ENCODE data around the gene FGF9. TPM values are rescaled to one million over a fixed set of nuclear protein-coding genes. Genes with fewer than 3 reads are reported as not detected.

The FGF9 gene
- total RNA-seq, 2 experiments from 2014 or later = 4.7 to 11.4 TPM

DNA sequence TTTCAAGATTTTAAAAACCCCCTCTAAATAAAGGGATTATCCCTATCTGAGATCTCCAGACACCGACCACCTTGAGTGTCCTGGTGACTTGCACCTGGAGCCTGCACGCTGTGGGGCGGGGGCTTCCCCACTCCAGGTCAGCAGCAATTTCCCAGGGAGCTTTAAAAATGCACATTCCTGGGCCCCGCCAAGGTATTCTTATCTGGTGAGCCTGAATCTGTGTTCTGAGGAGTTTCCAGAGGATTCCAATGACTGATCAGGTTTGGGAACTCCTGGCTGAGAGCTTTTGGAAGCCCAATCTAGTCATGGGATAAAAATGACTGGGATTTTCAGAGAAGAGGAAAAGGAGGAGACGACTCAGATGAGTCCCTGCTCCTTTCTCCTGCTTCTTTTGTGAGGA lies 66.1 kb downstream of the FGF9 start:
- no peaks in the 10 kb centered on the region for H3K9me3 ChIP-seq (ENCODE audit: low read length)
- no peaks in the 10 kb centered on the region for H3K4me1 ChIP-seq (ENCODE audit: insufficient read depth, low read length, poor library complexity, severe bottlenecking)
- H3K36me3 ChIP-seq (ENCODE audit: insufficient read depth, low read length) = no peaks in the 10 kb centered on the region
- intact Hi-C loops (cut with micrococcal nuclease; ENCODE audit: unreplicated experiment) = no loop called here
- ChIA-PET POLR2A (no interaction called here), CTCF (ENCODE audit: unreplicated experiment) (no interaction called here)
- H3K79me2 ChIP-seq (ENCODE audit: insufficient read depth, low read depth, low read length) = no peaks in the 10 kb centered on the region
- H3K4me3 ChIP-seq (ENCODE audit: low read depth, low read length, poor library complexity, severe bottlenecking) = no peak overlapping the region
- no peak overlapping the region for H2AFZ ChIP-seq (ENCODE audit: low read length)
- H3K9me2 ChIP-seq (ENCODE audit: insufficient read depth, low read length) = no peaks in the 10 kb centered on the region
- DNase-seq (ENCODE audit: low spot score) = no peak
- TF ChIP-seq, protein P1, sequence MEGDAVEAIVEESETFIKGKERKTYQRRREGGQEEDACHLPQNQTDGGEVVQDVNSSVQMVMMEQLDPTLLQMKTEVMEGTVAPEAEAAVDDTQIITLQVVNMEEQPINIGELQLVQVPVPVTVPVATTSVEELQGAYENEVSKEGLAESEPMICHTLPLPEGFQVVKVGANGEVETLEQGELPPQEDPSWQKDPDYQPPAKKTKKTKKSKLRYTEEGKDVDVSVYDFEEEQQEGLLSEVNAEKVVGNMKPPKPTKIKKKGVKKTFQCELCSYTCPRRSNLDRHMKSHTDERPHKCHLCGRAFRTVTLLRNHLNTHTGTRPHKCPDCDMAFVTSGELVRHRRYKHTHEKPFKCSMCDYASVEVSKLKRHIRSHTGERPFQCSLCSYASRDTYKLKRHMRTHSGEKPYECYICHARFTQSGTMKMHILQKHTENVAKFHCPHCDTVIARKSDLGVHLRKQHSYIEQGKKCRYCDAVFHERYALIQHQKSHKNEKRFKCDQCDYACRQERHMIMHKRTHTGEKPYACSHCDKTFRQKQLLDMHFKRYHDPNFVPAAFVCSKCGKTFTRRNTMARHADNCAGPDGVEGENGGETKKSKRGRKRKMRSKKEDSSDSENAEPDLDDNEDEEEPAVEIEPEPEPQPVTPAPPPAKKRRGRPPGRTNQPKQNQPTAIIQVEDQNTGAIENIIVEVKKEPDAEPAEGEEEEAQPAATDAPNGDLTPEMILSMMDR (conservative IDR thresholded peaks at IDR 0.05; ENCODE audit: low read length) = no peak
- no peak for TF ChIP-seq EZH2phosphoT487 (IDR thresholded peaks at IDR 0.05; ENCODE audit: borderline replicate concordance, low read depth, low read length)
- H3K27ac ChIP-seq (ENCODE audit: low read depth, low read length, poor library complexity, severe bottlenecking) = no peak overlapping the region
- H3K4me2 ChIP-seq (ENCODE audit: low read length) = no peak overlapping the region
- no TSS peak for BruUV-seq (replicated peaks)
- no peaks in the 10 kb centered on the region for H4K20me1 ChIP-seq (ENCODE audit: insufficient read depth, low read length)

DNA sequence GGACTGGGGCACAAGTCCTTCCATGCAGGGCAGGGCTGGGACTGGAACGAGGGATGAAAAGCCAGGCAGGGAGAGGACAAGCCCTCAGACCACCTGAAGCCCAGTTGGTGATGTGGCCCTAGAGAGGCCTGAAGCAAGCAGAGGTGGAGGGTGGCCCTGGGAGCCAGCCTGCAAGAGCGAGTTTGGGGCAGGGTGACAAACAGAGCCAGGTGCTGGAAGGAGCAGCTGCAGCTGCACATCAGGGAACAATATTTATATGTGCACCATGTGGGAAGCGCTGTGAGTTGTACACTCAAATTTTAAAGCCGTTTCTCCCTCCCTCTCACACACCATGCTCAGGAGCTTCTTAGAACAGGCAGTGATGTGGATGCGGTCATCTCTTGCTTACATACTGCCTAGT lies 67.8 kb downstream of the FGF9 start:
- Histone ChIP-seq H3K4me3 (ENCODE audit: low read depth, low read length, poor library complexity, severe bottlenecking) (no peak overlapping the region), H3K4me2 (ENCODE audit: low read length) (no peak overlapping the region), H3K9me3 (ENCODE audit: low read length) (no peaks in the 10 kb centered on the region), H3K4me1 (ENCODE audit: insufficient read depth, low read length, poor library complexity, severe bottlenecking) (no peaks in the 10 kb centered on the region), H3K79me2 (ENCODE audit: insufficient read depth, low read depth, low read length) (no peaks in the 10 kb centered on the region), H3K27ac (ENCODE audit: low read depth, low read length, poor library complexity, severe bottlenecking) (no peak overlapping the region), H3K9me2 (ENCODE audit: insufficient read depth, low read length) (no peaks in the 10 kb centered on the region), H3K36me3 (ENCODE audit: insufficient read depth, low read length) (no peaks in the 10 kb centered on the region), H4K20me1 (ENCODE audit: insufficient read depth, low read length) (no peaks in the 10 kb centered on the region), H2AFZ (ENCODE audit: low read length) (no peak overlapping the region)
- TF ChIP-seq EZH2phosphoT487 (IDR thresholded peaks at IDR 0.05; ENCODE audit: borderline replicate concordance, low read depth, low read length) = no peak
- TF ChIP-seq, protein P1 (conservative IDR thresholded peaks at IDR 0.05; ENCODE audit: low read length) = no peak
- intact Hi-C loops (cut with micrococcal nuclease; ENCODE audit: unreplicated experiment) = no loop called here
- BruUV-seq (replicated peaks) = no TSS peak
- POLR2A ChIA-PET = no interaction called here
- no peak for DNase-seq (ENCODE audit: low spot score)
- CTCF ChIA-PET (ENCODE audit: unreplicated experiment) = no interaction called here

DNA sequence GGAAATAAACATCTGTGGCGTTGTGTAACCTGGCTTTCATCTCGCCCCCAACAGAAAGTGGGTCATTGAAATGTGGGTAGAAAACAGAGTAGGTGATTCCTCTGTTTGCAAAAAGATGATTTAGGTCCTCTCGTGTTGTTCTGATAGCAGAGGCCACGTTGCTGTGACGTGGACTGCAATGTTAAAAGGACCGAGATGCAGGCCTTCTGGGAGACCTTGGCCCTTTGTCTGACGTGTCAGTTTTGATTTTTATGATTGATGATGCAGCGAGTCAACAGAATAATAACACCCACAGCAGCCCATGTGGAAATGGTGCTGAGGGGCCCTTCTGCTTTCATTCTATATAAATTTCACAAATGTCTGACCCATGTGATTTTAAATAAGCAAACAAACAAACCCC lies 68.9 kb downstream of the FGF9 start:
- no peaks in the 10 kb centered on the region for H3K4me1 ChIP-seq (ENCODE audit: insufficient read depth, low read length, poor library complexity, severe bottlenecking)
- no peaks in the 10 kb centered on the region for H3K9me3 ChIP-seq (ENCODE audit: low read length)
- CTCF ChIA-PET (ENCODE audit: unreplicated experiment) = no interaction called here
- no peak for TF ChIP-seq EZH2phosphoT487 (IDR thresholded peaks at IDR 0.05; ENCODE audit: borderline replicate concordance, low read depth, low read length)
- TF ChIP-seq, protein P1 (conservative IDR thresholded peaks at IDR 0.05; ENCODE audit: low read length) = no peak
- H4K20me1 ChIP-seq (ENCODE audit: insufficient read depth, low read length) = no peaks in the 10 kb centered on the region
- H3K79me2 ChIP-seq (ENCODE audit: insufficient read depth, low read depth, low read length) = no peaks in the 10 kb centered on the region
- H3K4me3 ChIP-seq (ENCODE audit: low read depth, low read length, poor library complexity, severe bottlenecking) = no peak overlapping the region
- DNase-seq (ENCODE audit: low spot score) = no peak
- H3K27ac ChIP-seq (ENCODE audit: low read depth, low read length, poor library complexity, severe bottlenecking) = no peak overlapping the region
- H2AFZ ChIP-seq (ENCODE audit: low read length) = no peak overlapping the region
- H3K9me2 ChIP-seq (ENCODE audit: insufficient read depth, low read length) = no peaks in the 10 kb centered on the region
- BruUV-seq (replicated peaks) = no TSS peak
- POLR2A ChIA-PET = no interaction called here
- no peaks in the 10 kb centered on the region for H3K36me3 ChIP-seq (ENCODE audit: insufficient read depth, low read length)
- intact Hi-C loops (cut with micrococcal nuclease; ENCODE audit: unreplicated experiment) = loop anchor here (10.0 kb wide), 1 partner anchor 105 kb away; no protein-coding TSS in a partner anchor
- H3K4me2 ChIP-seq (ENCODE audit: low read length) = no peak overlapping the region

Measured in OCI-LY7 (cell line).